HG03159 (cell line): ENCODE measurements around the gene XPO4.
A peak's percentile ranks its signal among the peaks of the same experiment; 100 is the strongest.
"Not testable (repeated sequence)": the region's sequence is repeated elsewhere in the genome, so short reads cannot be mapped to it uniquely, and the experiment has no call there.

ENCODE experiments used
- ATAC-seq: cut with Tn5 transposase; IDR thresholded peaks from one replicate; pipeline ENCODE4 v1.9.1; 2021; ENCODE audit warnings: mild to moderate bottlenecking, moderate library complexity; ENCODE audit not compliant: unreplicated experiment

XPO4 gene

DNA sequence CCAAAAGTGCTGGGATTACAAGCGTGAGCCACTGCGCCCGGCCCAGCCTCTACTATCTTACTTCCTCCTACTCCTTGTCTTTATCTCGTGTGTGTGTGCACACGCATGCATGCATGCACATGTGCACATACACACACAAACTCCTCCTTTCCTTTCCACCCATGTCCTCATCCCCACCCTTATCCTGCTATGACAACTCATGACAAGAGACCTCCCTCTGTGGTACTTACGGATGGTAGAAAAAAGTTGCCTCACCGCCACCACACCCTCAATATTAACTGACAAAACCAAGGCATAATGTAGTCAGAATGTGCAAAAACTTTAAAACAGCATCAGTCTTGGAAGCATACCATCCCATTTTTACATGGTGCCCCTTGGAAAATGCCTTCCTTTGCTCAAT is 112.9 kb downstream of the XPO4 start:
- no peak for ATAC-seq

DNA sequence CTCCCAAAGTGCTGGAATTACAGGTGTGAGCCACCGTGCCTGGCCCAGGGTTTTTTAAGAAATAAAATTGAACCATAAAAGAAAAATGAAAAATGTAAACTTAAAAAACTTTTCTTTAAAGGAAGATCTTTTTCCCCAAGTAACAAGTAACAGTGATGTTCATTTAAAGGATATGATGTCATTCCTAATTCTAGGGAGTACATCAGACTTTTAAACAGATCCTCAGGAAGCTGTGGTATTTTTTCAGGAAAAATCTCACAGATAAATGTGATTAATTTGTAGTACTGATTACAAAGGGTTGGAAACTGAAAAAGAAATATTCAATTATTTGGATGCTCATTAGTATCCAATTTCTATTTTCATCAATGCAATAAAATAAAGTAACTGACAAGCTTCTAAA is 114.2 kb downstream of the XPO4 start:
- no peak for ATAC-seq

DNA sequence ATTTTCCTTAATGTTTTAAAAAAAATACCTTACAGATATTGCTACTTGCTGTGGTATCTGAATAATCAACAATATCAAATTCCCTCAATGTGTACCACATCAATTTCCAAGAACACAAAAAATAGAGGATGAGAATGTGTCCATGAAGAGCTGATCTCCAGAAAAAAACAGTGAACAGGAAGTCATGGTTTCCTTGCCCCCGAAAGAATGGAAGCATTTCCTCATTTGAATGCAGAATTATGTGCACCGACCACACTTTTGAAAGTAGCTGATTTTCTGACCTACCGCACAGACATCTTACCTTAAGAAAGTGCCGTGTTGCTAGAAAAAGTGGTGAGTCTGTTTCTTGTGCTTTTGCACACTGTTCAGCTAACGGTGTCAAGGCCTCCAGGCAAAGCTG is 115.4 kb downstream of the XPO4 start:
- no peak for ATAC-seq

DNA sequence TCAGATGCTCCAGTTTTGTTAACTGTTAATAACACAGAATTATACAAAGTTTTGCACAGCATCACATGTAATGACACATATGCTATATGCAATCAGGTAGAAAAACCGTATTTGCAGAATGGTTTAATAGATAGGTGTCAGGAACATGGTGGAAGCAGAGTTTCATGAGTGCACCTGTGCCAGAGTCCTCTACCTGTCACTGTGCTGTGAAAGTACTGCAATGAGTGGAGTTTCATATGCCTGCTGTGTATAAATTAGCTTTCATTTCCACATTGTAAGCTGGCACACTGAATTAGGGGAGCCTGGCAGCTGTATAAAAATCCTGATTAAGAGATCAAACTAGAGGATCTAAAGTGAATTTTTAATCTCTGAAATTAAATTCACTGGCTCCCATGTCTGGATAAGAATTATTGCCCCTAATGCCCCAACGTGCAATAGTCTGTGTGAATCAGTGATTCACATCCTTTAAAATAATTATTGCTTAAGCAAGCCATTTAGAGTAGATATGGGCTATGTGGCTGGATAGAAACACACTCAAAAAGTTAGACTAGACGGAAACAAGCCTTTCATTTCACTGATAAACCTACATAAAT is 120.3 kb downstream of the XPO4 start:
- peak; percentile 92 for ATAC-seq

DNA sequence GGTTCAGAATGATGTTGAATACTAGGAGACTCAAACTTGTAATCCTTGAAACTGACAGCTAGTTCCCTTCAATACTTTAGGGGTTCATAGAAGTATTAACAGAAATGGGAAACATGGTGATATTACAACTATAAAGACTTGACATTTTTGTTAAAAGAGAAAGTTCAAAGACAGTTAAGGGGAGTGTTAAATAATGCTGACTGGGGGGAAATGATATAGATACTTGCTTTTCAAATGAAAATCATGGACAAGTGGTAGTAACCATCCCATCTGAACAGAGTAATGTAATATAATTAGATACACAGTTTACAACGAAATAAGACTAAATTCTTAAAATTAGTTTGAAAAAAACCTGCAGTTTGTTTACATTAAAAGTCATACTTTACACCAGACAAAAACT is 122.2 kb downstream of the XPO4 start:
- ATAC-seq: no peak

DNA sequence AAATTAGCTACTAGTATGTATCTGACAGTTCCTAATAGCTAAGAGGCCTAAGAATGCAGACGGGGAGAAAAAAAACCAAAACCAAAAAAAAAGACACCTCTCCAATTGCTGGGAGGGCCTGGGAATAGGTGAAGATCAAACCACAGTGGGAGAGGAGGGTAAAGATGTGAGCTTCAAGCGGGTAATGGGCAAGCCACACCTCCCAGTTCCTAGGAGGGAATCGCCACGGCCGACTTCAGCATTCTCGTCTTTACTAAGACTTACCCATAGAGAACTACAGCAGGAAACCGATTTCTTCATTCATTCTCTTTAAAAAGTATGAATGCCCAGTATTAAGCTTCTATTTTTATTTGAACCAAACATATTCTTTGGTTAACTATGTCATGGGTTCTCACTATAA is 123.1 kb downstream of the XPO4 start:
- no peak for ATAC-seq

DNA sequence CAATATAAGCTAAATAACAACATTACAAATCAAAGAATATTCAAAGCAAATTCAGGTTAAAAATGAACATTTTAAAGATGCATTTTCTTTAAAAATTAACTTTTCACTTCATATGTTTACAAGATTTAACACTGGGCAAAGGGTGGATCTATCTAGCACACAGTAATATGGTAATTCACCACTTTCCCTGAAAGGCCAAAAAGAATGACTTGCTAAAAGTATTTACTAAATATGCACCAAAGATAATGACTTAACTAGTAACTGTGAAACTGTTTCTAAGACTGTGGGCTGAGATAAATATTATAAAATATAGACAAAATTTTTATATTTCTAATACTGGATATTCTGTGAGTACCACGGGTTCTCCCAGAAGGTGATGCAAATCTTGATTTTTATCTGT is 124.2 kb downstream of the XPO4 start:
- ATAC-seq: no peak

DNA sequence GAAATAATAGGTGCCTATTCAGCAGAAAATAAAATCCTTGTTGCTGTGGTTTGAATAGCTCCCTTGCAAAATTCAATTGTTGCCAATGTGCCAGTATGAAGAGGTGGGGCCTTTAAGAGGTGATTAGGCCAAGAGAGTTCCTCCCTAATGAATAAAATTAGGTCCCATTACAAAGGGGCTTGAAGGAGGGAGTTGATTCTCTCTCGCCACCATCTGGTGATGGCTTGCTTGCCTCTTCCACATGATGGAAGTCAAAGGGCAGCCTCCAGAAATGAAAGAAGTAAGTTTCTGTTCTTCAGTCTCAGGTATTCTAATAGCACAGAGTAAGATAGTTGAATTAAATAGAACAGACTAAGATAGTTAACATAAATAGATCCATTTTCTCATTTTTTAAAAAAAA is 125.8 kb downstream of the XPO4 start:
- ATAC-seq: no peak

DNA sequence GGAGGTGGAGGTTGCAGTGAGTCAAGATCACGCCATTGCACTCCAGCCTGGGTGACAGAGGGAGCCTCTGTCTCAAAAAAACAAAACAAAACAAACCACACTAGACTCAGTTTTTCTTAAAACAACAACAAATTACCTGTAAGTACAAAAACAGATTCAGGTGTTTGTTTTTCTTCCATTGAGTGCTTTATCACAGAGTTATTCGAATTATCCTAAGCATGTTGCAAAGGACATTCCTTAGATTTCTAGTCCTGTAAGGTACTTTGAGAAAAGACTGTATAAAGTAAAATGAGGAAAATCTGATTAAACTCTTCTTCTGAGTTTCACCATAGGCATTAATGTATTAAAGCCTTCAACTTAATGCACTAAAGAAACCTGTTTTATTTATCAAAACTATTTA is 126.6 kb downstream of the XPO4 start:
- no peak for ATAC-seq

DNA sequence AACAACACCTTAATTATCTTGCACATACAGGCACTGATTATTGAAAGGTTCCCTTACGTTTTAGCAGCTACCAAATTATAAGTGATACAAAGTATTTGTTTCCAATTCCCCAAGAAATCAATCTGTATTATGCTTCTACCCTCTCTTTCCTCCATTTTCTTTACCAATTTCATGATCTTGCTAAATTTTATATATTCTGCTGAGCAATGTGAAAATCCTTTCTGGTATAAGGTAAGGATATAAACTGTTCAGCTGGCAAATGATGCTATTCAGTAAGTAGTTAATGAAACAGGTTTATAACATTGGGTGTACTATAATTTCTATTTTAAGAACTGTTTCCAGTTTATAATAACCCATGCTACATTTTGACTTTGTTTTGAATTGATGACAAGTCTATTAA is 127.8 kb downstream of the XPO4 start:
- no peak for ATAC-seq

DNA sequence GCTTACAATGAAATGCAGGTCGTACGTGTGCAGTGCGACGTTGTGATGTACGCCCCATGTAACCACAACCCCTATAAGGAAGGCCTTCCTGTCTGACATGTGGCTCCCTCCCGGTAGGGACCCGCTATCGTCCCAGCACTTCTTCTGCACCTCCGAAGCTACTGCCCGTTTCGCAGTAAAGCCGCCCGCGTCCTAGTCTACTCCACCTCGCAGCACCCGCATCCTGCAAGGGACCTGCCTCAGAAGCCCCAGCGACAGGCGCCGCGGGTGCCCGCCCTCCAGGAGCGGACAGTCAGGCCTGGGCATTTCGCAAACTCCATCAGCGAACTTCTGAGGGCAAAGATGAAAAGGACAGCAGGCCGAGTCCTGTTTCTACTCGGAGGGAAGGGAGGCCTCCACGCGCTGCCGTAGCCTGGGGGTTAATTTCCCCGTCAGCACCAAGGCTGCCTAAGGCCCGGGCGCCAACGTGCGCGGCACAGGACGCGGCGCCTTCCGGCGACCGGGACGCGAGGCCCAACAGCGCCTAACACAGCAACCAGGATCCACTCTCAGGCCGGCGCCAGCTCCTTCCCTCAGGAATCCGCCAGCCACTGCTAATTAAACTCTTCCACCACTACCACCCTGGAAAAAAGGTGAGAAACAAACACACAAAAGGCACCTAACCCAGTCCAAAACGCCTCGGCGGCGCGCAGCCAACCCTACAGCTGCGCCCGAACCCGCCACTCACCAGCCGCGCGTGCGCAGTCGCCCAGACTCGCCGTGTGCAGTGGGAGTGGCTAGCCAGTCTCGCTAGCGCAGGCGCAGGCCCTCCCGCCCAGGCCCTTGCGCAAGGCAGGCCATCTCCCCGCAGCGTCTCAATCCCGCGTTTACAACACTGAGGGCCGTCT is 129.1 kb downstream of the XPO4 start, which contains the start of gene EEF1AKMT1:
EEF1AKMT1 (minus strand) TSS at position 768 of the 887 bp plus-strand sequence. CDS start 16,363 bp downstream, outside the sequence.
- ATAC-seq: peak; percentile 88

DNA sequence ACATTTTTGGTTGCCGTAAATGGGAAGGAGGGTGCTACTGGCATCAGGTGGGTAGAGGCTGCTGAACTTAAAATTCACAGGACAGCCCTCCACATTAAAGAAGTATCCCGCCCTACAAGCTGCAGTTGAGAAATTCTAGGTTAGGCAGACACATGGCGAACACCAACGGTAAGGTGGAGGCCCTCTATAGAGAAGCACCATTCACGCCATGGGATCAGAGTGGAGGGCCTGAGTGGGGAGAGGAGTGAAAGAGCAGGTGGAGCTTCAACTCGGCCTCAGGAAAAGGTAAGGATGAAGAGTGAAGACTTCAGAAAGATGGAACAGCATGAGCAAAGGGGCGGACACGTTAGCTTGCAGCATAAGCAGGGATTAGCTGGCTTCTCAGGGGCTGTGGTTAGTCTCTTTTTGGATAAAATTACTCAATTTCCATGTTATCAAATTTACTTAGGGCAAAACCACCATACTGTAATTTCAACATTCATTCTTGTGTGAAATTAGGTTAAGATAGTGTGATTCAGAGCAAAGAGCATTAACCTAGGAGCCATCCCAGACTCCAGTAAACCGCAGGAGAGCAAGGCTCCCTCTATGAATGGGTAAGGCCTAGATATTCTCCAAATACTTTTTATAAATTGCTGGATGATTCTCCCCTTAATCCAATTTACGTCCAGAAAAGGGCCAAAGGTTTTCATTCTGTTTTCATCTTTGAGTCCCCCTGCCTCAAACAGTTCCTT is 130.0 kb downstream of the XPO4 start:
- ATAC-seq: no peak

DNA sequence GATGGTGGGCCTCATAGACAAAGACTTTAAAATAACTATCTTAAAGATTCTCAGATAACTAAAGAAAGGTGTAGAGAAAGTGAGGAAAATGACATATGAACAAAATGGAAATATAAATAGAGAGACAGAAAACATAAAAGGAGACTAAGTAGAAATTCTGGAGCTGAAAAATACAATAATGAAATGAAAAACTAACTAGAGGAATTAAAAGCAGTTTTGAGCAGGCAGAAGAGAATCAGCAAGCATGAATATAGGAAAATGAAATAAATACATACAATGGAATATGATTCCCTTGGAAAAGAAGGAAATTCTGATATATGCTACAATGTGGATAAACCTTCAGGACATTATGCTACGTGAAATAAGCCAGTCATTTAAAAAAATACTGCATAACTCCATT is 132.7 kb downstream of the XPO4 start:
- ATAC-seq: no peak

DNA sequence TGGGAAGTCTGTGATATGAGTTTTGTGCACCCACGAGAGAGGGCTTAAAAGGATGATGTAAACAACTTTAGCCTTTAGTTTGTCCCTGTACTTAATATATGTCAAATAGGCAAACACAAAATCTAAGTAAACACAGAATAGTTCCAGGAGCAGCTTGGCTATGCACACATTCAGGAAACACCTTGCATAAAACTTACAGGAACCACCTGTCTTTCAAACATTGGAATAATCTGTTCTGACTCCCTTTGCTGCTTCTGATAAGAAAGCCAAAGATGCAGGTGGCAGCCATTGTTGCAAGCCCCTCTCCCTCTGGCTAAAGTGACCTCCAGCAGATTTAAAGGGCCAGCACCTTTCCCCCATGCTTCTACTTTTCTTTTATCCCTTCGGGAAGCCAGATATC is 133.5 kb downstream of the XPO4 start:
- ATAC-seq: no peak

DNA sequence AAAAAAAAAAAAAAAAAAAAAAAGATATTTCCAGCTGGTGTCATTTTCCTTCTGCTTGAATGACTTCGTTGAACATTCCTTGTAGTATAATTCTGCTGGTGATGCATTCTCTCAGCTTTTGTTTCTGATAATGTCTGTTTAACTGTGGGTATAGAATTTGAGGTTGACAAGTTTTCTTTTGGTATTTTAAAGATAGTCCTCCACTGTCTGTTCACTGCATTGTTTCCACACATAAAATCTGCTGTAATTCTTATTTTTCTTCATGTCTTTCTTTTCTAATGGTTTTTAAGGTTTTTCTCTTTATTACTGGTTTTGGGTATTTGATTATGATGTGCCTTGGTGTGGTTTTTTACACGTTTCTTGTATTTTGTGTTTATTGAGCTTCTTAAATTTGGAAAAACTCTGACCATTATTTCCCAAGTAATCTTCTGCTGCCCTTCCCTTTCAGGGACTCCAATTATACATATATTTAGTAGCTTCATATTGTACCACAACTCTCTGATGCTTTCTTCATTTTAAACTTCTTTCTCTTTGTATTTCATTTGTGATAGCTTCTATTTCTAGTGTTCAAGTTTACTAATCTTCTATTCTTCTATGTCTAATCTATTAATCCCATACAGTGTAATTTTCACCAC is 135.1 kb downstream of the XPO4 start:
- ATAC-seq: no peak

DNA sequence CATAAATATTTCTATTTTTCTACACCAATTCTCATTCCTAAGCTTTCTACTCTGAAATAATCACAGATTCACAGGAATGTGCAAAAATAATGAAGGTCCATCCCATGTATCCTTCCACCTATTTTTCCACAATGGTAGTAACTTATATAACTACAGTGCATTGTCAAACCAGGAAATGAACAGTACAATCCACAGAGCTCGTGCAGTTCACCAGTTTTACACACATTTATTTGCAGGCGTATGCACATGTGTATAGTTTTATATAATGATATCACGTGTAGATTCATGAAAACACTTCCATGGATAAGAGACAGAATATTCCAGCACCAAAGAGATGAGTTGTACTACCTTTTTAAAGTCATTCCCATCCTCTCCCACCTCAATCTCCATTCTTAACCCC is 141.7 kb downstream of the XPO4 start:
- no peak for ATAC-seq

DNA sequence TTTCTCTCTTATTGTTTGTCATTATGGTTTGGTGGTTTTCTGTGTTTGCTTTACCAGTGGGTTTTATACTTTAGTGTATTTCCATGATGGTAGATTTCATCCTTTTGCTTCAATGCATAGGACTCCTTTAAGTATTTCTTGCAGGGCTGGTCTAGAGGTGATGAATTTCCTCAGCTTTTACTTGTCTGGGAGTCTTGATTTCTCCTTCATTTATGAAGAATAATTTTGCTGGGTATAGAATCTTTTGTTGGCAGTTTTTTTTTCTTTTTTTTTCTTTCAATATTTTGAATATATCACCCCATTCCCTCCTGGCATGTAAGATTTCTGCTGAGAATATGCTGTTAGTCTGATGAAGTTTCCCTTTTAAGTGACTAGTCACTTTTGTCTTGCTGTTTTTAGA is 148.5 kb downstream of the XPO4 start:
- no peak for ATAC-seq

DNA sequence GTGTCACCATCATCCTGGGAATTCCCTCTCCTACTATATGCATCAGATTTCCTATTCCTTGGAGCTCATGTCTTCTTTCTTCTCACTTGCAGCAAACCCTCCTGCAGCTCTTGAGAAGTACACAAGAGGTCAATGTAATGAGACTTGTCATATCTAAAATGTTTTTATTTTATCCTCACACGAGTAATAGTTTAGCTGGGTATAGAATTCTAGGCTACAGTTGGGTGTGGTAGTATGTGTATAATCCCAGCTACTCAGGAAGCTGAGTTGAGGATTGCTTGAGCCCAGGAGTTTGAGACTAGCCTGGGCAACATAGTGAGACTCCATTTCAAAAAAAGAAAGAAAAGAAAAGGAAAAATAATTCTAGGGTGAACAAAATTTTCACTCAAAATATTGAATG is 153.2 kb downstream of the XPO4 start:
- no peak for ATAC-seq

DNA sequence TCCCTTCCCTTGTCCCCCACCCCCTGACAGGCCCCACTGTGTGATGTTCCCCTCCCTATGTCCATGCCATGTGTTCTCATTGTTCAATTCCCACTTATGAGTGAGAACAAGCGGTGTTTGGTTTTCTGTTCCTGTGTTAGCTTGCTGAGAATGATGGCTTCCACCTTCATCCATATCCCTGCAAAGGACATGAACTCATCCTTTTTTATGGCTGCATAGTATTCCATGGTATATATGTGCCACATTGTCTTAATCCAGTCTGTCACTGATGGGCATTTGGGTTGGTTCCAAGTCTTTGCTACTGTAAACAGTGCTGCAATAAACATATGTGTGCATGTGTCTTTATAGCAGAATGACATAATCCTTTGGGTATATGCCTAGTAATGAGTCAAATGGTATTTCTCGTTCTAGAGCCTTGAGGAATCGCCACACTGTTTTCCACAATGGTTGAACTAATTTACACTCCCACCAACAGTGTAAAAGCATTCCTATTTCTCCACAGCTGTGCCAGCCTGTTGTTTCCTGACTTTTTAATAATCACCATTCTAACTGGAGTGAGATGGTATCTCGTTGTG is 158.6 kb downstream of the XPO4 start:
- ATAC-seq: not testable (repeated sequence)

DNA sequence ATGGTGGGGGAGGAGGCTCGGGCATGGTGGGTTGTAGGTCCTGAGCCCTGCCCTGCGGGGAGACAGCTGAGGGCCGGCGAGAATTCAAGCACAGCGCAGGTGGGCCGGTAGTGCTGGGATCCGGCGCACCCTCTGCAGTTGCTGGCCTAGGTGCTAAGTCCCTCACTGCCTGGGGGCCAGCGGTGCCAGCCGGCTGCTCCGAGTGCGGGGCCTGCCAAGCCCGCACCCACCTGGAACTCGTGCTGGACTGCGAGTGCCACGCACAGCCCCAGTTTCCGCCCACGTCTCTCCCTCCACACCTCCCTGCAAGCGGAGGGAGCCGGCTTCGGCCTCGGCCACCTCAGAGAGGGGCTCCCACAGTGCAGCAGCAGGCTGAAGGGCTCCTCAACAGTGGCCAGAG is 162.5 kb downstream of the XPO4 start:
- ATAC-seq: no peak

DNA sequence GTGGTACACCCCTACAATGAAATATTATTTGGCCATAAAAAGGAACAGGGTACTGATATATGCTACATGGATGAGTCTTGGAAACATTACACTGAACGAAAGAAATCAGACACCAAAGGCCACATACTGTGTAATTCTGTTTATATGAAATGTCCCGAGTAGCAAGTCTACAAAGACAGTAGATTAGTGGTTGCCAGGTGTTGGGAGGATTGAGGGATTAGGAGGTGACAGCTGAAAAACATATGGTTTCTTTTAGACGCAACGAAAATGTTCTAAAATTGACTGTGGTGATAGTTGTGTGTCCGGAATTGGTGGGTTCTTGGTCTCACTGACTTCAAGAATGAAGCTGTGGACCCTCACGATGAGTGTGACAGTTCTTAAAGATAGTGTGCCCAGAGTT is 163.9 kb downstream of the XPO4 start:
- no peak for ATAC-seq
